Endodermal cell (in vitro differentiated cells): Measurements from ENCODE around the gene SBF2. TPM values are rescaled to one million over a fixed set of nuclear protein-coding genes. Genes with fewer than 3 reads are reported as not detected.

Source experiments
- DNase-seq: peaks from one replicate; pipeline ENCODE4 v3.0.0-alpha.2; 2017
- H3K27ac ChIP-seq: 2 replicates; pipeline ENCODE4 v1.5.1; 2013; ENCODE audit warnings: mild to moderate bottlenecking, low read depth, low read length, moderate library complexity
- H3K27me3 ChIP-seq: 2 replicates; pipeline ENCODE4 v1.6.1; 2013; ENCODE audit warnings: mild to moderate bottlenecking, low read length, moderate library complexity; ENCODE audit not compliant: insufficient read depth, control insufficient read depth, poor library complexity, severe bottlenecking
- H3K36me3 ChIP-seq: 2 replicates; pipeline ENCODE4 v1.7.0; 2013; ENCODE audit warnings: mild to moderate bottlenecking, low read length, moderate library complexity; ENCODE audit not compliant: control insufficient read depth, insufficient read depth
- H3K4me1 ChIP-seq: one replicate; pipeline ENCODE4 v1.7.0; 2013; ENCODE audit warnings: low read length; ENCODE audit not compliant: control insufficient read depth, insufficient read depth
- H3K4me3 ChIP-seq: 2 replicates; pipeline ENCODE4 v1.5.1; 2013; ENCODE audit warnings: mild to moderate bottlenecking, low read length, moderate library complexity
- H3K9ac ChIP-seq: 2 replicates; pipeline ENCODE4 v1.6.1; 2013; ENCODE audit warnings: mild to moderate bottlenecking, low read length, moderate library complexity; ENCODE audit not compliant: poor library complexity, severe bottlenecking; ENCODE audit errors: extremely low read depth
- H3K9me3 ChIP-seq: 2 replicates; pipeline ENCODE4 v1.6.1; 2013; ENCODE audit warnings: mild to moderate bottlenecking, low read length, moderate library complexity; ENCODE audit not compliant: control insufficient read depth
- H3K27ac Mint-ChIP-seq: 2 replicates; pipeline ENCODE4 v1.8.0; 2020; ENCODE audit warnings: mixed read lengths
- H3K27me3 Mint-ChIP-seq: 2 replicates; pipeline ENCODE4 v1.8.0; 2021; ENCODE audit warnings: mild to moderate bottlenecking, mixed read lengths; ENCODE audit not compliant: insufficient read depth
- H3K36me3 Mint-ChIP-seq: 2 replicates; pipeline ENCODE4 v1.8.0; 2020; ENCODE audit warnings: low read depth, mixed read lengths
- H3K4me1 Mint-ChIP-seq: 2 replicates; pipeline ENCODE4 v1.8.0; 2020; ENCODE audit warnings: mixed read lengths
- H3K4me3 Mint-ChIP-seq: 2 replicates; pipeline ENCODE4 v1.8.0; 2020; ENCODE audit warnings: mild to moderate bottlenecking, moderate library complexity, mixed read lengths
- H3K9me3 Mint-ChIP-seq: 2 replicates; pipeline ENCODE4 v1.8.0; 2020; ENCODE audit warnings: mild to moderate bottlenecking, mixed read lengths
- CTCF ChIP-seq: fragments of 200-600 bp; sonication (generic); conservative IDR thresholded peaks from 2 replicates; pipeline ENCODE4 v1.5.0; 2021; ENCODE audit warnings: antibody characterized with exemption, mild to moderate bottlenecking
- WGBS, 2 experiments: methylation state at CpG; one replicate each; pipeline versions ENCODE4 v1.1.5 to v1.1.7; 2013; ENCODE audit warnings: missing lambda C conversion rate in 2 of 2, mixed read lengths in 1 of 2; ENCODE audit not compliant: insufficient coverage in 1 of 2, insufficient read length in 1 of 2; 5-methylcytosine and 5-hydroxymethylcytosine counted together
- total RNA-seq, 2 donors: library from RNA; stranded (reverse); fragmentation: NEBNext Ultra II Directional in 1 of 2; extraction: Animal tissue kit (Norgen Biotek cat#: 25700) in 1 of 2; gene quantifications; 2 replicates in 1 of 2; 3 replicates in 1 of 2; pipeline ENCODE4 v1.2.1, GENCODE V29; 2021

Gene SBF2
- total RNA-seq, 2 donors from 2014 or later = 27.1 to 32.5 TPM

- Histone ChIP-seq H3K4me1 (no peaks in the 10 kb centered on the region), H3K9ac (no peak overlapping the region), H3K9me3 (peaks cover 10% of the 10 kb centered on the region), H3K36me3 (no peaks in the 10 kb centered on the region), H3K27ac (no peak overlapping the region), H3K27me3 (no peaks in the 10 kb centered on the region), H3K4me3 (no peak overlapping the region)
- H3K4me1 Mint-ChIP-seq = peaks cover 4% of the 10 kb centered on the region
- H3K36me3 Mint-ChIP-seq = no peaks in the 10 kb centered on the region
- H3K27ac Mint-ChIP-seq = no peak overlapping the region
- no peak for DNase-seq
- no peak for TF ChIP-seq CTCF
- no peak overlapping the region for H3K4me3 Mint-ChIP-seq
- peaks cover 7% of the 10 kb centered on the region for H3K9me3 Mint-ChIP-seq
- 67 to 96% methylated on average over 1 of the region's 1 CpG for WGBS, 2 experiments
- H3K27me3 Mint-ChIP-seq = no peaks in the 10 kb centered on the region
Measured at GRCh38 chr11:10087186-10087922, 206.7 kb downstream of the SBF2 start.

DNA sequence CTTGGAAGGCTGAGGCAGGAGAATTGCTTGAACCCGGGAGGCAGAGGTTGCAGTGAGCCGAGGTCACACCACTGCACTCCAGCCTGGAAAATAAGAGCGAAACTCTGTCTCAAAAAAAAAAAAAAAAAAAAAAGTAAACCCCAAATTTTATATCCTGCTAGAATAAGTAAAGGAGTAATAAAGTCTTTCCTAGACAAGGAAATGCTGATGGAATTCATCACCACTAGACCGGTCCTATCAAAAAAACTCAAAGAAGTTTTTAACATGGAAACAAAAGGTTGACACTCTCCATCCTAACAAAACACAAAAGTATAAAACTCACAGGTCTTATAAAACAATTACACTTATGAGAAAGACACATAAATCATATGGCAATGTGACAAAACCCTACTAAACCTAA is 213.9 kb downstream of the SBF2 start:
- Histone ChIP-seq H3K4me1 (no peaks in the 10 kb centered on the region), H3K27me3 (no peaks in the 10 kb centered on the region), H3K4me3 (peak overlapping the region; percentile 24), H3K27ac (no peak overlapping the region), H3K9ac (no peak overlapping the region), H3K36me3 (no peaks in the 10 kb centered on the region), H3K9me3 (peaks cover 36% of the 10 kb centered on the region)
- 83 to 87% methylated on average over 1 to 3 of the region's 4 CpGs for WGBS, 2 experiments
- Mint-ChIP-seq H3K4me1 (peaks cover 2% of the 10 kb centered on the region), H3K36me3 (peaks cover 12% of the 10 kb centered on the region), H3K9me3 (peaks cover 41% of the 10 kb centered on the region), H3K4me3 (no peak overlapping the region), H3K27ac (no peak overlapping the region), H3K27me3 (no peaks in the 10 kb centered on the region)
- no peak for DNase-seq
- no peak for TF ChIP-seq CTCF

DNA sequence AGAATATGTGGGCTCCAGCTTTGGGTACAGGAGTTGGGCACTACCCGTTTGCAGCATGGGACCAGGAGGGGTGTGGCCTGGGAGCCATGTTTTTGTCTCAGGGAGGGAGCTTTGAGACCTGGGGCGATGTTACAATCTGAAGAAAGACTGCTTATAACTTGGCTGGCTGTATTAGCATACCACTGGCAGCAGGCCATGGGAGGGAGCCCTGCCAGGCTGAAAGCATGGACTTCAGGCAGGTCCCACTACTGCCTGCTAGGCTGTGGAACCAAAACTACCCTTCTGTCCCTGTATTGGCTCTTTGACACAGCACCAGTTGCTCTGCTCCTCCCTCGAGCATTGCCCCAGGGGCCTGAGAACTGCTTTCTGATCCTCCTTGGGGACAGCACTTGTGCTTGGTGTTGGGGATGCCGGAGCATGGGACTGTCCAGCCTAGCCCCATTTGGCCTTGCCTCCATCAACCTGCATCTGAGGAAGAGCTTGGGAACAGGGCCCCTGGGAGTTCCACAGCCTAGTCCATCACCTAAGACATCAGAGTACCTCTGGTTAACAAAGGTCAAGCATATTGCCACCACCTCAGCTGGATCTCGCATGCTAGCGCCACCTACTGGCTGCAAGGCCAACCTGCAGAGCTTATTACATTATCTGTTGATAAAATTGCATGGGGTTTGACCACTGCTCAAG is 217.4 kb downstream of the SBF2 start:
- H3K27ac ChIP-seq = no peak overlapping the region
- WGBS, 2 experiments = 49 to 67% methylated on average over 3 to 6 of the region's 6 CpGs
- H3K9ac ChIP-seq = no peak overlapping the region
- TF ChIP-seq CTCF = peak; percentile 95
- Mint-ChIP-seq H3K4me1 (peaks cover 2% of the 10 kb centered on the region), H3K36me3 (peaks cover 12% of the 10 kb centered on the region), H3K9me3 (peaks cover 35% of the 10 kb centered on the region), H3K27ac (no peak overlapping the region), H3K27me3 (no peaks in the 10 kb centered on the region), H3K4me3 (no peak overlapping the region)
- H3K27me3 ChIP-seq = no peaks in the 10 kb centered on the region
- peak; percentile 88 for DNase-seq
- H3K4me3 ChIP-seq = no peak overlapping the region
- H3K9me3 ChIP-seq = peaks cover 27% of the 10 kb centered on the region
- no peaks in the 10 kb centered on the region for H3K36me3 ChIP-seq
- H3K4me1 ChIP-seq = no peaks in the 10 kb centered on the region
